Choroid plexus epithelial cell (primary cell): ENCODE data around the gene PPP4R2.

ENCODE experiments used
- DNase-seq: peaks from one replicate; pipeline ENCODE4 v3.0.0-alpha.2; 2010; ENCODE audit warnings: low read depth
- H3K4me3 ChIP-seq: 2 replicates; pipeline ENCODE4 v1.5.1; 2011; ENCODE audit warnings: low read depth, mild to moderate bottlenecking, control low read depth, low read length, moderate library complexity
- TF ChIP-seq, protein P1 (sequence below): conservative IDR thresholded peaks from 2 replicates; pipeline ENCODE4 v1.5.1; 2011; ENCODE audit warnings: low read depth, mild to moderate bottlenecking, control low read depth, inconsistent platforms, low read length, moderate library complexity

PPP4R2 gene

DNA sequence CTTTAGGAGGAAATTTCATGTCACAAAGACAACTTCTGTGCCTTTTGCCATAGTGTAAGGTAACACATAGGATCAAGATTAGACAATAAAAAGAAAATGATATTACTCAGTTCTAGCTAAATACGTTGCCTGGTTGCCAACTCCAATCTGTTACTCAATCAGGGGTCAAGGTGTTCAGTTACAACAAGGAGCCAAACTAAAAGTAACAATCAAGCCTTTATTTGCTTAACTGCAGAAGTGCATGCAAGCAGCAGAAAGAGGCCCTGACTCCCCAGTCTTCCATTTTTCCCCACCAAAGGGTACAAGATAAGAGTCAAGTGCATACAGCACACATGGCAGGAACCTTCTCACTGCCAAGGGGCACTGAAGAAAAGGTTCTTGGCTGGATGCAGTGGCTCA lies 28.3 kb upstream of the PPP4R2 start:
- peak; percentile 32 for DNase-seq
- TF ChIP-seq, protein P1, sequence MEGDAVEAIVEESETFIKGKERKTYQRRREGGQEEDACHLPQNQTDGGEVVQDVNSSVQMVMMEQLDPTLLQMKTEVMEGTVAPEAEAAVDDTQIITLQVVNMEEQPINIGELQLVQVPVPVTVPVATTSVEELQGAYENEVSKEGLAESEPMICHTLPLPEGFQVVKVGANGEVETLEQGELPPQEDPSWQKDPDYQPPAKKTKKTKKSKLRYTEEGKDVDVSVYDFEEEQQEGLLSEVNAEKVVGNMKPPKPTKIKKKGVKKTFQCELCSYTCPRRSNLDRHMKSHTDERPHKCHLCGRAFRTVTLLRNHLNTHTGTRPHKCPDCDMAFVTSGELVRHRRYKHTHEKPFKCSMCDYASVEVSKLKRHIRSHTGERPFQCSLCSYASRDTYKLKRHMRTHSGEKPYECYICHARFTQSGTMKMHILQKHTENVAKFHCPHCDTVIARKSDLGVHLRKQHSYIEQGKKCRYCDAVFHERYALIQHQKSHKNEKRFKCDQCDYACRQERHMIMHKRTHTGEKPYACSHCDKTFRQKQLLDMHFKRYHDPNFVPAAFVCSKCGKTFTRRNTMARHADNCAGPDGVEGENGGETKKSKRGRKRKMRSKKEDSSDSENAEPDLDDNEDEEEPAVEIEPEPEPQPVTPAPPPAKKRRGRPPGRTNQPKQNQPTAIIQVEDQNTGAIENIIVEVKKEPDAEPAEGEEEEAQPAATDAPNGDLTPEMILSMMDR: no peak
- no peak overlapping the region for H3K4me3 ChIP-seq

- peak; percentile 52 for DNase-seq
- H3K4me3 ChIP-seq: no peak overlapping the region
- TF ChIP-seq, protein P1: no peak
Measured at GRCh38 chr3:72969766-72970165, 26.8 kb upstream of the PPP4R2 start.

DNA sequence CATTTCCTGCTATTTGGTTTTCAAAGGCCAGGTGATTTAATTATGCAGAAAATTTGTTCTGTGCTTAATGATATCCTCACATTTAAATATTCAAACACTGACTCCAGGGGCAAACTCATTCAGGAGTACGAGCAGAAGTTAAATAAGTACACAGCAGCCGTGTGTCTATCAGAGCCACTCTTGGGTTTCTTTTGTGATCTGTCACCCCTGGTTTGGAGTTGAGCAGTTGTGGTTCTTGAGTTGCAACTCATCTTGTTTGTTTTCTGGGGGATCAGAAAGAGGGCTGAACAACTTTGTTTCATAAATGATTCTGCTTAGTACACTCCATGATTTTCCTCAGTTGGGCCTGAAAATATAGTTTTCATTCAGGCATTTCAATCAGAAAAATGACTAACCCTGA lies 25.7 kb upstream of the PPP4R2 start:
- H3K4me3 ChIP-seq: no peak overlapping the region
- no peak for DNase-seq
- TF ChIP-seq, protein P1: no peak

- TF ChIP-seq, protein P1: no peak
- no peak overlapping the region for H3K4me3 ChIP-seq
Measured at GRCh38 chr3:72972706-72973030, 23.9 kb upstream of the PPP4R2 start.

DNA sequence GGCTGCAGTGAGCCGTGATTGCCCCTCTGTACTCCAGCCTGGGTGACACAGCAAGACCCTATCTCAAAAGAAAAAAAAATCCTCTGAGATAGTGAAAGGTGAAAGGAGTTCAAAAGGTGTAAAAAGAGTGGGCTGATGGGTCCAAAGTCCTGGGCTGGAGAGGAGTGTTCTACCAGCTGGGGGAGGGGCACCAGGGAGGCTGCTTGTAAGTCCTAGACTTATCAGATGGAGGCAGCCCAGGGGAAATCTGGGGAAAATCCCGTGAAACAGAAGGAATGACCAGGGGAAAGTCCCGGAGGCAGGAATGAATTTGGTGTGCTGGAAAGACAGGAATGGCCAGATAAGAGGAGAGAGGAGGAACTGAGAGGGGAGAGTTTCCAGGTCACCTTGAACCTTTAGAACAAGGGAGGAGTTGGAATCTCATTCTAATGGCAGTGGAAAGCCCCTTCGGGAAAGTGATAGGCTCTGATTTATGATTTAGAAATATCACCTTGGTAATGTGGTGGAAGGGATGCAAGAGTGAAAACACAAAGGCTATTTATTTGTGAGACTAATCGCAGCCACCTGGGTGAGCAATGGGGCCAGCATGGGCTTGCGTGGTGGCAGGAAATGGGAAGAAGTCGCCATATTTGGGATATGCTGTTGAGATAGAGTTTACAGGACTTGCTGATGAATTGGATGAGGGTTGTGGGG lies 23.4 kb upstream of the PPP4R2 start:
- no peak for DNase-seq
- H3K4me3 ChIP-seq: no peak overlapping the region
- TF ChIP-seq, protein P1: no peak

More at GRCh38 chr3:72972706-72973030, 23.9 kb upstream of the PPP4R2 start:
- DNase-seq: no peak

GRCh38 chr3:72973786-72974185 lies 22.8 kb upstream of the PPP4R2 start:
- TF ChIP-seq, protein P1: no peak
- H3K4me3 ChIP-seq: no peak overlapping the region
- no peak for DNase-seq

DNA sequence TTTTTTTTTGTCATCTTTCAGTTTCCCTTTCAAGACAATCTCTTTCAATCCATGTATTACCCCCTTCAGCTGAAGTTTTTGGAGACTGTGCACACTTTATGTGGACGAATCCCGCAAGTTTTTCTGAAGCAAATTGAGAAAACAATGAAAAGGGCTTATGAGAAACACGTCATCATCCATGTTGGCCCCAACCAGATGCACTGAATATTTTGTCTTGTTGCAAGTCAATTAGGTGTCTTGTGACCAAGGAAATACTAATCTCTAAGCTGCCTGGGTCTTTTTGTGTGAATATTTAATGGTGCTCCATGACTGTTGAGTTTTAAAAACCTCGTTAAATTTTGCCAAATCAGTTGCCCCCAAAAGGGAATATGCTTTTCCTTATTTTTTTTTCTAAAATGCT lies 21.7 kb upstream of the PPP4R2 start:
- DNase-seq: no peak
- TF ChIP-seq, protein P1: no peak
- no peak overlapping the region for H3K4me3 ChIP-seq
